Liver (tissue), 9 donors: Measurements from ENCODE around the gene PIM1. TPM values are rescaled to one million over a fixed set of nuclear protein-coding genes. Genes with fewer than 3 reads are reported as not detected.

ENCODE experiments used
- DNase-seq: peaks from one replicate; pipeline ENCODE4 v3.0.0-alpha.2; 2017; ENCODE audit warnings: low spot score
- H3K27ac ChIP-seq, 2 donors: one replicate each; pipeline ENCODE4 v1.7.0; 2013; ENCODE audit warnings: inconsistent platforms in 2 of 2, low read length in 2 of 2, control low read depth in 1 of 2, low read depth in 1 of 2, mild to moderate bottlenecking in 1 of 2
- H3K27me3 ChIP-seq, 4 donors: one replicate each; pipeline versions ENCODE4 v1.6.1 to v1.7.0; 2013; ENCODE audit warnings: low read length in 3 of 4, inconsistent platforms in 1 of 4, mild to moderate bottlenecking in 1 of 4, moderate library complexity in 1 of 4; ENCODE audit not compliant: control insufficient read depth in 4 of 4, insufficient read depth in 4 of 4
- H3K36me3 ChIP-seq, 4 donors: one replicate each; pipeline versions ENCODE4 v1.6.1 to v1.7.0; 2013; ENCODE audit warnings: low read length in 3 of 4, mild to moderate bottlenecking in 3 of 4, low read depth in 1 of 4, moderate library complexity in 1 of 4; ENCODE audit not compliant: control insufficient read depth in 4 of 4, insufficient read depth in 3 of 4
- H3K4me1 ChIP-seq, 4 donors: one replicate each; pipeline versions ENCODE4 v1.6.1 to v1.7.0; 2013; ENCODE audit warnings: low read length in 3 of 4, mild to moderate bottlenecking in 3 of 4, moderate library complexity in 1 of 4; ENCODE audit not compliant: control insufficient read depth in 4 of 4, insufficient read depth in 4 of 4
- H3K4me3 ChIP-seq, 3 donors: one replicate each; pipeline versions ENCODE4 v1.6.1 to v1.7.0; 2013; ENCODE audit warnings: low read length in 3 of 3, control low read depth in 1 of 3, low read depth in 1 of 3, mild to moderate bottlenecking in 1 of 3
- H3K9ac ChIP-seq, 2 donors: one replicate each; pipeline ENCODE4 v1.7.0; 2013; ENCODE audit warnings: low read length in 2 of 2, mild to moderate bottlenecking in 2 of 2, moderate library complexity in 2 of 2, control low read depth in 1 of 2, low read depth in 1 of 2
- H3K9me3 ChIP-seq, 4 donors: one replicate each; pipeline versions ENCODE4 v1.6.1 to v1.7.0; 2013; ENCODE audit warnings: low read length in 3 of 4; ENCODE audit not compliant: control insufficient read depth in 4 of 4
- CTCF ChIP-seq: fragments of 150-350 bp; IDR thresholded peaks from 2 replicates; pipeline ENCODE4 v1.5.1; 2017; ENCODE audit warnings: improper control_type of control experiment, low read depth, low read length; ENCODE audit not compliant: missing input control
- EGR1 ChIP-seq, 2 donors: IDR thresholded peaks; 2 replicates each; pipeline ENCODE4 v1.6.1; 2016 to 2018; ENCODE audit warnings: antibody characterized with exemption in 2 of 2, low read depth in 2 of 2
- FOXA1 ChIP-seq: IDR thresholded peaks from 2 replicates; pipeline ENCODE4 v1.6.1; 2016; ENCODE audit warnings: antibody characterized with exemption
- FOXA2 ChIP-seq: IDR thresholded peaks from 2 replicates; pipeline ENCODE4 v1.6.1; 2016; ENCODE audit warnings: antibody characterized with exemption
- GABPA ChIP-seq, 2 donors: IDR thresholded peaks in 1 of 2; conservative IDR thresholded peaks in 1 of 2; 2 replicates each; pipeline ENCODE4 v1.6.1; 2016; ENCODE audit warnings: antibody characterized with exemption in 2 of 2, mild to moderate bottlenecking in 1 of 2, moderate library complexity in 1 of 2
- HNF4A ChIP-seq, 2 donors: conservative IDR thresholded peaks; 2 replicates each; pipeline ENCODE4 v1.6.1; 2016; ENCODE audit warnings: antibody characterized with exemption in 2 of 2, mild to moderate bottlenecking in 2 of 2
- HNF4G ChIP-seq: IDR thresholded peaks from 2 replicates; pipeline ENCODE4 v1.6.1; 2016; ENCODE audit warnings: antibody characterized with exemption
- JUND ChIP-seq, 2 donors: IDR thresholded peaks; 2 replicates each; pipeline ENCODE4 v1.6.1; 2016; ENCODE audit warnings: antibody characterized with exemption in 2 of 2
- MAX ChIP-seq: IDR thresholded peaks from 2 replicates; pipeline ENCODE4 v1.6.1; 2016; ENCODE audit warnings: antibody characterized with exemption
- NR2F2 ChIP-seq: IDR thresholded peaks from 2 replicates; pipeline ENCODE4 v1.6.1; 2016; ENCODE audit warnings: antibody characterized with exemption
- RAD21 ChIP-seq, 2 donors: IDR thresholded peaks; 2 replicates each; pipeline ENCODE4 v1.6.1; 2016; ENCODE audit warnings: antibody characterized with exemption in 2 of 2, mild to moderate bottlenecking in 2 of 2
- REST ChIP-seq: IDR thresholded peaks from 2 replicates; pipeline ENCODE4 v1.6.1; 2016; ENCODE audit warnings: antibody characterized with exemption, mild to moderate bottlenecking
- RXRA ChIP-seq, 2 donors: IDR thresholded peaks; 2 replicates each; pipeline ENCODE4 v1.6.1; 2017 to 2018; ENCODE audit warnings: antibody characterized with exemption in 2 of 2, mild to moderate bottlenecking in 1 of 2
- SP1 ChIP-seq: IDR thresholded peaks from 2 replicates; pipeline ENCODE4 v1.6.1; 2018; ENCODE audit warnings: antibody characterized with exemption, mild to moderate bottlenecking
- TAF1 ChIP-seq: conservative IDR thresholded peaks from 2 replicates; pipeline ENCODE4 v1.6.1; 2016; ENCODE audit warnings: antibody characterized with exemption, mild to moderate bottlenecking
- YY1 ChIP-seq: IDR thresholded peaks from 2 replicates; pipeline ENCODE4 v1.6.1; 2016; ENCODE audit warnings: antibody characterized with exemption, mild to moderate bottlenecking
- WGBS: extraction: QIAGEN DNeasy Blood & Tissue Kit; methylation state at CpG from one replicate; pipeline ENCODE4 v1.1.7; 2013; 5-methylcytosine and 5-hydroxymethylcytosine counted together
- polyA plus RNA-seq, 2 donors: library from polyadenylated mRNA; stranded (reverse) in 1 of 2; unstranded in 1 of 2; fragments of 200-250 nt in 1 of 2; fragments of >200 nt in 1 of 2; fragmentation: Nextera tagmentation in 1 of 2; extraction: Ambion mirVana in 1 of 2; gene quantifications; one replicate each; pipeline versions ENCODE4 v1.2.1 to v1.2.3, GENCODE V29; 2013 to 2015
- total RNA-seq, 2 donors: library from RNA; depleted of rRNA; stranded (reverse); fragments of >200 nt; gene quantifications; one replicate each; pipeline ENCODE4 v1.2.3, GENCODE V29; 2014
- TF ChIP-seq, protein P1 (sequence below): IDR thresholded peaks from 2 replicates; pipeline ENCODE4 v1.6.1; 2016; ENCODE audit warnings: antibody characterized with exemption
- TF ChIP-seq, protein P2 (sequence below): IDR thresholded peaks from 2 replicates; pipeline ENCODE4 v1.6.1; 2016; ENCODE audit warnings: antibody characterized with exemption
- donor health status: healthy.
- donor health status: healthy.
- donor health status: healthy.
- donor health status: healthy.
- donor health status: healthy.

The PIM1 gene
- total and polyA plus RNA-seq, 4 donors = 5.5 to 141 (median 10.6) TPM

- no peaks in the 10 kb centered on the region for H3K27me3 ChIP-seq
- no peak for DNase-seq
- H3K27ac ChIP-seq = no peak overlapping the region
- peaks cover 3 to 14% (median 4%) of the 10 kb centered on the region in 4 donors for H3K4me1 ChIP-seq
- peaks cover 18 to 31% (median 26%) of the 10 kb centered on the region in 4 donors for H3K36me3 ChIP-seq
- no peak overlapping the region for H3K4me3 ChIP-seq
- no peak for TF ChIP-seq FOXA2
- TF ChIP-seq NR2F2 = no peak
- TF ChIP-seq HNF4A (conservative IDR thresholded peaks at IDR 0.05) = no peak
- no peak for TF ChIP-seq JUND (IDR thresholded peaks at IDR 0.05)
- TF ChIP-seq EGR1 (IDR thresholded peaks at IDR 0.05; ENCODE audit: low read depth in 2 of 2) = no peak
- TF ChIP-seq, protein P1, sequence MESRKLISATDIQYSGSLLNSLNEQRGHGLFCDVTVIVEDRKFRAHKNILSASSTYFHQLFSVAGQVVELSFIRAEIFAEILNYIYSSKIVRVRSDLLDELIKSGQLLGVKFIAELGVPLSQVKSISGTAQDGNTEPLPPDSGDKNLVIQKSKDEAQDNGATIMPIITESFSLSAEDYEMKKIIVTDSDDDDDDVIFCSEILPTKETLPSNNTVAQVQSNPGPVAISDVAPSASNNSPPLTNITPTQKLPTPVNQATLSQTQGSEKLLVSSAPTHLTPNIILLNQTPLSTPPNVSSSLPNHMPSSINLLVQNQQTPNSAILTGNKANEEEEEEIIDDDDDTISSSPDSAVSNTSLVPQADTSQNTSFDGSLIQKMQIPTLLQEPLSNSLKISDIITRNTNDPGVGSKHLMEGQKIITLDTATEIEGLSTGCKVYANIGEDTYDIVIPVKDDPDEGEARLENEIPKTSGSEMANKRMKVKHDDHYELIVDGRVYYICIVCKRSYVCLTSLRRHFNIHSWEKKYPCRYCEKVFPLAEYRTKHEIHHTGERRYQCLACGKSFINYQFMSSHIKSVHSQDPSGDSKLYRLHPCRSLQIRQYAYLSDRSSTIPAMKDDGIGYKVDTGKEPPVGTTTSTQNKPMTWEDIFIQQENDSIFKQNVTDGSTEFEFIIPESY = no peak
- TF ChIP-seq YY1 = no peak
- no peaks in the 10 kb centered on the region for H3K9me3 ChIP-seq
- no peak overlapping the region for H3K9ac ChIP-seq
- WGBS = 86% methylated on average over 10 of the region's 10 CpGs
These were observed 4.8 kb downstream of the PIM1 start for GRCh38 chr6:37174515-37175331.

DNA sequence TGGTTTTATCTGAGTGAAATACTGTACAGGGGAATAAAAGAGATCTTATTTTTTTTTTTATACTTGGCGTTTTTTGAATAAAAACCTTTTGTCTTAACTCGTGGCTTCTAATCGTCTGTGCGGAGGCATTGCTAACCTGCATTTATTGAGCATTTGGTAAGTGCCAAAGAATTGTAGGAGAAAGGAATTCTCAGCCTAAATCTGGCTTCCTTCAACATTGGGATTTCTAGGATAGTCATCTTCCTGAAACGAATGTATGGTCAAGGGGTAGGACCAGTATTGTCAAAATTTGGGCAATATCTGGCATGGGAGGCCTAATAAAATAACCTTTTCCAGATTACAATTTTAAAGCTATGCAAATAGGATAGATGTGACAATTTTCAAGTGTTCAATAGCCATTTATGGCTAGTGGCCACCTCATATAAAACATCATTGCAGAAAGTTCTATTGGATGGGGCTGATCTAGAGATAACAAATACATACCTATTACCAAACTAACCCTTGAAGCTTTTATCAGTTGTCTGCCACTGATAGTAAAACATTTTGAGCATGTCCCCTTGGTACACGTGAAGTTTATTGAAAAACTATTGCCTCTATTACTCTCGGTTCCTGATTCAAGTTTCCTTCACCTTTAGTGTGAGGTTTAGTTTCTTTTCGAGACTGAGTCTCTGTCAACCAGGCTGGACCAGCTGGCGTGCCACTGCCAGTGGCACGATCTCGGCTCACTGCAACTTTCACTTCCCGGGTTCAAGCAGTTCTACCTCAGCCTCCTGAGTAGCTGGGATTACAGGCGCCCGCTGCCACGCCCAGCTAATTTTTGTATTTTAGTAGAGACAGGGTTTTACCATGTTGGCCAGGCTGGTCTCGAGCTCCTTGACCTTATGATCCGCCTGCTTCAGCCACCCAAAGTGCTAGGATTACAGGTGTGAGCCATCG is 5.6 kb downstream of the PIM1 start:
- no peak overlapping the region for H3K4me3 ChIP-seq
- peaks cover 3 to 14% (median 4%) of the 10 kb centered on the region in 4 donors for H3K4me1 ChIP-seq
- H3K27me3 ChIP-seq = no peaks in the 10 kb centered on the region
- H3K9ac ChIP-seq = no peak overlapping the region
- DNase-seq = no peak
- H3K36me3 ChIP-seq = peaks cover 18 to 31% (median 26%) of the 10 kb centered on the region in 4 donors
- no peaks in the 10 kb centered on the region for H3K9me3 ChIP-seq
- TF ChIP-seq NR2F2 = no peak
- no peak for TF ChIP-seq FOXA1
- no peak for TF ChIP-seq CTCF
- no peak for TF ChIP-seq FOXA2
- TF ChIP-seq, protein P1 = no peak
- no peak for TF ChIP-seq REST
- TF ChIP-seq, protein P2, sequence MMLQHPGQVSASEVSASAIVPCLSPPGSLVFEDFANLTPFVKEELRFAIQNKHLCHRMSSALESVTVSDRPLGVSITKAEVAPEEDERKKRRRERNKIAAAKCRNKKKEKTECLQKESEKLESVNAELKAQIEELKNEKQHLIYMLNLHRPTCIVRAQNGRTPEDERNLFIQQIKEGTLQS = no peak
- TF ChIP-seq MAX = no peak
- TF ChIP-seq GABPA (IDR thresholded peaks at IDR 0.05 in 1 of 2, conservative IDR thresholded peaks at IDR 0.05 in 1 of 2) = no peak
- TF ChIP-seq RXRA (IDR thresholded peaks at IDR 0.05) = no peak
- no peak for TF ChIP-seq SP1
- no peak for TF ChIP-seq EGR1 (IDR thresholded peaks at IDR 0.05; ENCODE audit: low read depth in 2 of 2)
- TF ChIP-seq HNF4A (conservative IDR thresholded peaks at IDR 0.05) = no peak
- TF ChIP-seq RAD21 (IDR thresholded peaks at IDR 0.05) = no peak
- no peak for TF ChIP-seq TAF1
- no peak for TF ChIP-seq HNF4G
- no peak overlapping the region for H3K27ac ChIP-seq
- WGBS = 85% methylated on average over 18 of the region's 18 CpGs
